HepG2 (cell line): ENCODE data around the gene ZP2. TPM values are rescaled to one million over a fixed set of nuclear protein-coding genes. Genes with fewer than 3 reads are reported as not detected.
A peak's percentile ranks its signal among the peaks of the same experiment; 100 is the strongest.

Experiments used
- ATAC-seq: fragments of 200-7000 bp; cut with Tn5 transposase; 3 replicates; pipeline ENCODE4 v1.9.1; 2020; ENCODE audit warnings: mild to moderate bottlenecking, moderate library complexity
- BruUV-seq: library from RNA; stranded (reverse); fragments of 400-500 nt; replicated peaks from 2 replicates; lab custom pipeline; 2021; lab: Mats Ljungman, UMichigan
- CTCF ChIA-PET: fragments of 300-600 bp; formaldehyde crosslinking; extraction: SDS; loops from one replicate; lab custom pipeline; 2021; ENCODE audit warnings: low total read pairs, inconsistent platforms, low intra/inter-chr PET ratio; lab: Yijun Ruan, JAX
- POLR2A ChIA-PET: fragments of 350-600 bp; sonication (Branson Sonifier 250); formaldehyde crosslinking; loops from one replicate; lab custom pipeline; 2020; ENCODE audit warnings: antibody characterized with exemption, inconsistent platforms; lab: Yijun Ruan, JAX
- DNase-seq: peaks from one replicate; pipeline ENCODE4 v3.0.0-alpha.2; 2015; ENCODE audit warnings: low spot score
- FAIRE-seq: peaks from 3 replicates; lab custom pipeline; 2011; peaks lifted over from hg19 to GRCh38; lab: Jason Lieb, UNC
- H2AFZ ChIP-seq: one replicate; pipeline ENCODE4 v1.6.1; 2011; ENCODE audit warnings: low read length, inconsistent platforms
- H3K27ac ChIP-seq: fragments of 300-600 bp; 3 replicates; pipeline ENCODE4 v1.8.0; 2011; ENCODE audit warnings: mixed run types, mild to moderate bottlenecking, mixed read lengths, low read length, inconsistent platforms; ENCODE audit not compliant: insufficient read depth; ENCODE audit errors: extremely low read length
- H3K27me3 ChIP-seq, 2 experiments: fragments of 200-600 bp in 1 of 2; 2 replicates in 1 of 2; 3 replicates in 1 of 2; pipeline versions ENCODE4 v1.6.0 to v1.8.0; 2011; ENCODE audit warnings: low read length in 2 of 2, mild to moderate bottlenecking in 2 of 2, moderate library complexity in 2 of 2, inconsistent platforms in 1 of 2; ENCODE audit not compliant: insufficient read depth in 2 of 2, control insufficient read depth in 1 of 2
- H3K36me3 ChIP-seq, 2 experiments: fragments of 200-600 bp in 1 of 2; replicated peaks in 1 of 2; 2 replicates in 1 of 2; 3 replicates in 1 of 2; pipeline versions ENCODE4 v1.5.1 to v1.8.0; 2011; ENCODE audit warnings: low read length in 2 of 2, inconsistent platforms in 1 of 2; ENCODE audit not compliant: insufficient read depth in 2 of 2, control insufficient read depth in 1 of 2
- H3K4me1 ChIP-seq: 2 replicates; pipeline ENCODE4 v1.5.1; 2012; ENCODE audit warnings: low read length, inconsistent platforms; ENCODE audit not compliant: insufficient read depth
- H3K4me2 ChIP-seq: 2 replicates; pipeline ENCODE4 v1.6.0; 2011; ENCODE audit warnings: low read depth, low read length, inconsistent platforms
- H3K4me3 ChIP-seq, 3 experiments: fragments of 200-600 bp in 1 of 3; sonication (generic), shearing (Covaris generic) in 1 of 3; replicated peaks in 1 of 3; 2 replicates each; pipeline ENCODE4 v1.5.1; 2011 to 2016; ENCODE audit warnings: low read length in 3 of 3, inconsistent platforms in 2 of 3, low read depth in 2 of 3, mild to moderate bottlenecking in 2 of 3, control low read depth in 1 of 3, mixed read lengths in 1 of 3; ENCODE audit not compliant: insufficient read depth in 1 of 3
- H3K79me2 ChIP-seq: one replicate; pipeline ENCODE4 v1.6.1; 2011; ENCODE audit warnings: low read length, inconsistent platforms; ENCODE audit not compliant: insufficient read depth
- H3K9ac ChIP-seq: 2 replicates; pipeline ENCODE4 v1.6.0; 2011; ENCODE audit warnings: mild to moderate bottlenecking, low read depth, low read length, inconsistent platforms; ENCODE audit not compliant: insufficient read depth
- H3K9me3 ChIP-seq: 2 replicates; pipeline ENCODE4 v1.5.1; 2012; ENCODE audit warnings: mild to moderate bottlenecking, low read length
- H4K20me1 ChIP-seq: 2 replicates; pipeline ENCODE4 v1.6.0; 2011; ENCODE audit warnings: inconsistent platforms, mild to moderate bottlenecking, low read length, moderate library complexity; ENCODE audit not compliant: insufficient read depth
- CBX5 ChIP-seq: sonication (generic); formaldehyde crosslinking; IDR thresholded peaks from 2 replicates; pipeline ENCODE4 v1.4.0; 2020; ENCODE audit warnings: missing genetic modification reagents, borderline replicate concordance
- CREM ChIP-seq, 2 experiments: sonication (generic) in 1 of 2; formaldehyde crosslinking in 1 of 2; IDR thresholded peaks; 2 replicates each; pipeline versions ENCODE4 v1.4.0 to v1.6.1; 2016 to 2020; ENCODE audit warnings: antibody characterized with exemption in 1 of 2, mild to moderate bottlenecking in 1 of 2, missing genetic modification reagents in 1 of 2
- DDIT3 ChIP-seq: sonication (generic); formaldehyde crosslinking; IDR thresholded peaks from 2 replicates; pipeline ENCODE4 v1.4.0; 2020; ENCODE audit warnings: mild to moderate bottlenecking, missing genetic modification reagents
- FIP1L1 ChIP-seq: fragments of 200-400 bp; formaldehyde crosslinking; IDR thresholded peaks from 2 replicates; pipeline ENCODE4 v1.6.1; 2018; ENCODE audit warnings: low read depth, mild to moderate bottlenecking, low read length, moderate library complexity, borderline replicate concordance; ENCODE audit not compliant: insufficient read depth
- HNF4A ChIP-seq: sonication (generic); formaldehyde crosslinking; IDR thresholded peaks from 2 replicates; pipeline ENCODE4 v1.4.0; 2020; ENCODE audit warnings: missing genetic modification reagents
- IKZF5 ChIP-seq: IDR thresholded peaks from 2 replicates; pipeline ENCODE4 v1.6.1; 2018; ENCODE audit warnings: missing genetic modification reagents, mild to moderate bottlenecking, missing compliant biosample characterization
- KLF9 ChIP-seq: IDR thresholded peaks from 2 replicates; pipeline ENCODE4 v1.6.1; 2016; ENCODE audit warnings: low read depth
- MYPOP ChIP-seq: sonication (generic); formaldehyde crosslinking; IDR thresholded peaks from 2 replicates; pipeline ENCODE4 v1.8.1; 2023; ENCODE audit warnings: mild to moderate bottlenecking, moderate library complexity, missing genetic modification reagents
- RARG ChIP-seq: sonication (generic); formaldehyde crosslinking; IDR thresholded peaks from 2 replicates; pipeline ENCODE4 v1.4.0; 2020; ENCODE audit warnings: low read depth, mild to moderate bottlenecking, missing genetic modification reagents
- RFX5 ChIP-seq: IDR thresholded peaks from 2 replicates; pipeline ENCODE4 v1.6.1; 2011; ENCODE audit warnings: low read depth, low read length, improper control_type of control experiment
- SMARCC2 ChIP-seq: fragments of 450-650 bp; IDR thresholded peaks from 2 replicates; pipeline ENCODE4 v1.6.1; 2017; ENCODE audit warnings: antibody characterized with exemption, mild to moderate bottlenecking
- ZNF280D ChIP-seq: sonication (generic); formaldehyde crosslinking; IDR thresholded peaks from 2 replicates; pipeline ENCODE4 v1.5.1; 2020; ENCODE audit warnings: mild to moderate bottlenecking, missing genetic modification reagents
- ZNF546 ChIP-seq: sonication (generic); formaldehyde crosslinking; conservative IDR thresholded peaks from 2 replicates; pipeline ENCODE4 v1.8.1; 2023; ENCODE audit warnings: mild to moderate bottlenecking, missing genetic modification reagents
- ZNF564 ChIP-seq: sonication (generic); formaldehyde crosslinking; IDR thresholded peaks from 2 replicates; pipeline ENCODE4 v1.8.1; 2023; ENCODE audit warnings: mild to moderate bottlenecking, missing genetic modification reagents
- WGBS: methylation state at CpG from one replicate; pipeline ENCODE4 v1.1.6; 2017; ENCODE audit warnings: low lambda C conversion rate; 5-methylcytosine and 5-hydroxymethylcytosine counted together
- in situ Hi-C: cut with HindIII; loops from 2 replicates; pipeline ENCODE4 v1.10.0; 2017; ENCODE audit warnings: low pct_unique_long_range_greater_than_20kb; ENCODE audit not compliant: extremely low pct_ligation_motif_present
- intact Hi-C: fragments of 100-400 bp; cut with micrococcal nuclease; formaldehyde crosslinking; loops from one replicate; pipeline ENCODE4 v1.10.0; 2022; ENCODE audit not compliant: unreplicated experiment
- polyA plus RNA-seq, 8 experiments: library from polyadenylated mRNA; depleted of rRNA in 3 of 8; stranded (reverse) in 7 of 8; unstranded in 1 of 8; fragments of >200 nt; fragmentation: Illumina TruSeq in 4 of 8; extraction: Trizol in 4 of 8; gene quantifications; 2 replicates each; pipeline versions ENCODE4 v1.2.1 to v1.2.3, GENCODE V29; 2011 to 2016; ENCODE audit warnings: low read depth in 4 of 8, missing spikeins in 1 of 8, mixed read lengths in 1 of 8; ENCODE audit not compliant: insufficient read depth in 1 of 8
- total RNA-seq, 5 experiments: library from RNA; depleted of rRNA; stranded (reverse); fragments of >200 nt; fragmentation: Illumina TruSeq; extraction: Trizol; gene quantifications; 2 replicates each; pipeline ENCODE4 v1.2.3, GENCODE V29; 2016; ENCODE audit warnings: low read depth in 1 of 5

ZP2 gene
- total and polyA plus RNA-seq, 2 of the 13 experiments (the other 11 are each of a cell fraction or from before 2014, with no cell fraction given), result not detected

- TF ChIP-seq FIP1L1 (no peak), DDIT3 (CRISPR knock-in tag) (no peak), ZNF546 (no peak)
These were observed 12.4 kb upstream of the ZP2 start (continued) for GRCh38 chr16:21223787-21224186.

- Histone ChIP-seq H3K4me1 (peaks cover 40% of the 10 kb centered on the region), H3K9me3 (no peaks in the 10 kb centered on the region), H3K79me2 (no peaks in the 10 kb centered on the region), H3K4me2 (peak overlapping the region; percentile 42; the same call in 1 of the 2 replicates), H3K27ac (no peak overlapping the region), H2AFZ (no peak overlapping the region), H4K20me1 (no peaks in the 10 kb centered on the region), H3K9ac (no peak overlapping the region), H3K36me3 (no peaks in the 10 kb centered on the region), H3K27me3 (no peaks in the 10 kb centered on the region; a peak in 1 of 5 replicates), H3K4me3 (no peak overlapping the region)
- BruUV-seq, result no TSS peak
- DNase-seq (no peak), ATAC-seq (peak; percentile 63), FAIRE-seq (peak; percentile 28)
- ChIA-PET POLR2A (interaction anchor here (1.2 kb wide), 1 partner anchor 11 kb away, joined by 3 read pairs; the partner anchor contains the start of gene ANKS4B), CTCF (no interaction called here)
- intact Hi-C loops, result no loop called here
- WGBS, result 47% methylated on average over 4 of the region's 4 CpGs
- in situ Hi-C loops, result no loop called here
- TF ChIP-seq ZNF280D (CRISPR knock-in tag) (no peak), MYPOP (CRISPR knock-in tag) (no peak), IKZF5 (CRISPR knock-in tag) (no peak), SMARCC2 (no peak), KLF9 (no peak), HNF4A (CRISPR knock-in tag) (peak; percentile 13; the same call in 1 of the 2 replicates), RFX5 (no peak), CBX5 (CRISPR knock-in tag) (no peak), RARG (CRISPR knock-in tag) (no peak), ZNF564 (no peak), CREM (IDR thresholded peaks at IDR 0.05) (no peak), CREM (CRISPR knock-in tag; IDR thresholded peaks at IDR 0.05) (no peak)
These were observed 11.3 kb upstream of the ZP2 start for GRCh38 chr16:21222495-21223337.
